ENCODE data around the gene NAV2.

DNA sequence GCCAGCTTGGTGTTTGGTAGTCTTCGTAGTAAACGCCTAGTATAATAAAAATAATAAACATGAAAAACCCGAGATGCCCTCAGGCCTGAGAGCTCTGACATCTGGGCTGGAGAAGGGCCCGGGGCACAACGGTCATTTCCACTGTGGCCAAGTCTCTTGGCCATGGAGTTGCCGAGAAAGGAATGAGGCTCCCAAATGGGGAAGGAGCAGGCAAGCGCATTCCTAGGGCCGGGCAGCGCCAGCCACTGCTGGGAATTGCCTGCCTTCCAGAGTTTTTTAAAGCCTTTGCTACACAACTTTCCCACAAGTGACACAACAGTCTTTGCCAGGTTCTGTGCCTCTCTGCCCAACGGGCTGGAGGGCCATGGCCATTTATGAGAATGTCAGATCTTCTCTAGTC is 103.4 kb downstream of the NAV2 start:
- TF ChIP-seq, protein P1, sequence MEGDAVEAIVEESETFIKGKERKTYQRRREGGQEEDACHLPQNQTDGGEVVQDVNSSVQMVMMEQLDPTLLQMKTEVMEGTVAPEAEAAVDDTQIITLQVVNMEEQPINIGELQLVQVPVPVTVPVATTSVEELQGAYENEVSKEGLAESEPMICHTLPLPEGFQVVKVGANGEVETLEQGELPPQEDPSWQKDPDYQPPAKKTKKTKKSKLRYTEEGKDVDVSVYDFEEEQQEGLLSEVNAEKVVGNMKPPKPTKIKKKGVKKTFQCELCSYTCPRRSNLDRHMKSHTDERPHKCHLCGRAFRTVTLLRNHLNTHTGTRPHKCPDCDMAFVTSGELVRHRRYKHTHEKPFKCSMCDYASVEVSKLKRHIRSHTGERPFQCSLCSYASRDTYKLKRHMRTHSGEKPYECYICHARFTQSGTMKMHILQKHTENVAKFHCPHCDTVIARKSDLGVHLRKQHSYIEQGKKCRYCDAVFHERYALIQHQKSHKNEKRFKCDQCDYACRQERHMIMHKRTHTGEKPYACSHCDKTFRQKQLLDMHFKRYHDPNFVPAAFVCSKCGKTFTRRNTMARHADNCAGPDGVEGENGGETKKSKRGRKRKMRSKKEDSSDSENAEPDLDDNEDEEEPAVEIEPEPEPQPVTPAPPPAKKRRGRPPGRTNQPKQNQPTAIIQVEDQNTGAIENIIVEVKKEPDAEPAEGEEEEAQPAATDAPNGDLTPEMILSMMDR (conservative IDR thresholded peaks at IDR 0.05 in 1 of 2, IDR thresholded peaks at IDR 0.05 in 1 of 2; ENCODE audit: extremely low read depth in 1 of 2, insufficient read depth in 1 of 2, low read depth in 1 of 2, low read length in 2 of 2), result no peak
- no peak for TF ChIP-seq EZH2 (IDR thresholded peaks at IDR 0.05; ENCODE audit: borderline replicate concordance, low read length)
